ENCODE results near the gene METRN.

DNA sequence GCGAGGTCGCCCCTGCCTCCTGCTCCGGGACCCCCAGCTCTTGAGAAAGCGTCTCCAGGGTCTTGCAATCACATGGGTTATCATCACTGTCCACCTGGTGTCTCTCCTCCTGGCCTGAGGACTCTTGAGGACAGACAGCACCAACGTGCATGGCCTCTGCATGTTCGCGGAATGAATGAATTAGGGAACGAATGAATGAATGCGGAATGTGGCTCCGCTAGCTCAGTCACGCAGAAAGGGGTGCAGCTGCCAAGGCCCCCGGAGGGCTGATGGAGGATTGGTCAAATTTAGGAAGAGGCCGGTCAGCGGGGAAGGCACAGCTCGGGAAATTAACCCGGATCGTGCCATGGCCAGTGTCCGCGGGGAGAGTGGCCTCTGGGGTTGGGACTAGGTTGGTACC lies 12.6 kb upstream of the METRN start:
- TF ChIP-seq POLR2AphosphoS5 (IDR thresholded peaks at IDR 0.05): no peak
- TF ChIP-seq, protein P1, sequence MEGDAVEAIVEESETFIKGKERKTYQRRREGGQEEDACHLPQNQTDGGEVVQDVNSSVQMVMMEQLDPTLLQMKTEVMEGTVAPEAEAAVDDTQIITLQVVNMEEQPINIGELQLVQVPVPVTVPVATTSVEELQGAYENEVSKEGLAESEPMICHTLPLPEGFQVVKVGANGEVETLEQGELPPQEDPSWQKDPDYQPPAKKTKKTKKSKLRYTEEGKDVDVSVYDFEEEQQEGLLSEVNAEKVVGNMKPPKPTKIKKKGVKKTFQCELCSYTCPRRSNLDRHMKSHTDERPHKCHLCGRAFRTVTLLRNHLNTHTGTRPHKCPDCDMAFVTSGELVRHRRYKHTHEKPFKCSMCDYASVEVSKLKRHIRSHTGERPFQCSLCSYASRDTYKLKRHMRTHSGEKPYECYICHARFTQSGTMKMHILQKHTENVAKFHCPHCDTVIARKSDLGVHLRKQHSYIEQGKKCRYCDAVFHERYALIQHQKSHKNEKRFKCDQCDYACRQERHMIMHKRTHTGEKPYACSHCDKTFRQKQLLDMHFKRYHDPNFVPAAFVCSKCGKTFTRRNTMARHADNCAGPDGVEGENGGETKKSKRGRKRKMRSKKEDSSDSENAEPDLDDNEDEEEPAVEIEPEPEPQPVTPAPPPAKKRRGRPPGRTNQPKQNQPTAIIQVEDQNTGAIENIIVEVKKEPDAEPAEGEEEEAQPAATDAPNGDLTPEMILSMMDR (IDR thresholded peaks at IDR 0.05): no peak
